Trophoblast cell (in vitro differentiated cells and primary cell): ENCODE measurements around the gene CYP27B1.

Source experiments
- DNase-seq, 2 donors: peaks; one replicate each; pipeline ENCODE4 v3.0.0-alpha.2; 2016
- H2AFZ ChIP-seq: 2 replicates; pipeline ENCODE4 v1.6.1; 2013; ENCODE audit warnings: low read length, moderate library complexity, mild to moderate bottlenecking; ENCODE audit not compliant: insufficient read depth, poor library complexity
- H2AK5ac ChIP-seq: 2 replicates; pipeline ENCODE4 v1.6.1; 2013; ENCODE audit warnings: mild to moderate bottlenecking, low read length
- H2BK120ac ChIP-seq: 2 replicates; pipeline ENCODE4 v1.6.1; 2013; ENCODE audit warnings: low read length, mild to moderate bottlenecking, moderate library complexity; ENCODE audit not compliant: insufficient read depth, poor library complexity
- H2BK12ac ChIP-seq: 2 replicates; pipeline ENCODE4 v1.6.1; 2013; ENCODE audit warnings: mild to moderate bottlenecking, low read length, moderate library complexity
- H2BK5ac ChIP-seq: 2 replicates; pipeline ENCODE4 v1.6.1; 2013; ENCODE audit warnings: low read length, low read depth, moderate library complexity, mild to moderate bottlenecking; ENCODE audit not compliant: poor library complexity
- H3K14ac ChIP-seq: 2 replicates; pipeline ENCODE4 v1.6.1; 2013; ENCODE audit warnings: mild to moderate bottlenecking, low read length
- H3K18ac ChIP-seq: 2 replicates; pipeline ENCODE4 v1.6.1; 2013; ENCODE audit warnings: mild to moderate bottlenecking, low read length
- H3K23ac ChIP-seq: 2 replicates; pipeline ENCODE4 v1.6.1; 2013; ENCODE audit warnings: low read length
- H3K27ac ChIP-seq: 2 replicates; pipeline ENCODE4 v1.5.1; 2013; ENCODE audit warnings: low read depth, mild to moderate bottlenecking, inconsistent platforms, low read length, moderate library complexity
- H3K27me3 ChIP-seq: 2 replicates; pipeline ENCODE4 v1.6.1; 2013; ENCODE audit warnings: inconsistent platforms, mild to moderate bottlenecking, low read length, moderate library complexity; ENCODE audit not compliant: insufficient read depth
- H3K36me3 ChIP-seq, 2 experiments: 1 replicate in 1 of 2; 2 replicates in 1 of 2; pipeline ENCODE4 v1.6.1; 2013; ENCODE audit warnings: low read length in 2 of 2, mild to moderate bottlenecking in 2 of 2, moderate library complexity in 1 of 2; ENCODE audit not compliant: insufficient read depth in 2 of 2, control insufficient read depth in 1 of 2
- H3K4ac ChIP-seq: 2 replicates; pipeline ENCODE4 v1.6.1; 2013; ENCODE audit warnings: low read depth, mild to moderate bottlenecking, low read length, moderate library complexity
- H3K4me1 ChIP-seq, 2 experiments: 1 replicate in 1 of 2; 2 replicates in 1 of 2; pipeline ENCODE4 v1.6.1; 2013; ENCODE audit warnings: low read length in 2 of 2, mild to moderate bottlenecking in 2 of 2, moderate library complexity in 1 of 2; ENCODE audit not compliant: insufficient read depth in 2 of 2, control insufficient read depth in 1 of 2
- H3K4me2 ChIP-seq: 2 replicates; pipeline ENCODE4 v1.6.1; 2013; ENCODE audit warnings: inconsistent platforms, mild to moderate bottlenecking, low read length, moderate library complexity
- H3K4me3 ChIP-seq: 2 replicates; pipeline ENCODE4 v1.5.1; 2013; ENCODE audit warnings: mild to moderate bottlenecking, low read depth, low read length, inconsistent platforms
- H3K79me1 ChIP-seq: one replicate; pipeline ENCODE4 v1.6.1; 2013; ENCODE audit warnings: low read length
- H3K79me2 ChIP-seq: 2 replicates; pipeline ENCODE4 v1.6.1; 2013; ENCODE audit warnings: low read length, mild to moderate bottlenecking; ENCODE audit not compliant: control insufficient read depth, insufficient read depth, poor library complexity
- H3K9ac ChIP-seq: 2 replicates; pipeline ENCODE4 v1.6.1; 2013; ENCODE audit warnings: mild to moderate bottlenecking, low read length
- H3K9me3 ChIP-seq: 2 replicates; pipeline ENCODE4 v1.6.1; 2013; ENCODE audit warnings: low read depth, mild to moderate bottlenecking, control low read depth, inconsistent platforms, low read length; ENCODE audit not compliant: insufficient read depth
- H4K12ac ChIP-seq: 2 replicates; pipeline ENCODE4 v1.6.1; 2013; ENCODE audit warnings: low read depth, mild to moderate bottlenecking, low read length, moderate library complexity
- H4K8ac ChIP-seq: 2 replicates; pipeline ENCODE4 v1.6.1; 2013; ENCODE audit warnings: low read depth, mild to moderate bottlenecking, low read length, moderate library complexity
- H4K91ac ChIP-seq: one replicate; pipeline ENCODE4 v1.6.1; 2013; ENCODE audit warnings: low read depth, mild to moderate bottlenecking, low read length, moderate library complexity
- WGBS: extraction: QIAGEN DNeasy Blood & Tissue Kit; methylation state at CpG from one replicate; pipeline ENCODE4 v1.1.7; 2013; ENCODE audit warnings: missing lambda C conversion rate; ENCODE audit not compliant: insufficient read length, insufficient coverage; ENCODE audit errors: extremely low coverage; 5-methylcytosine and 5-hydroxymethylcytosine counted together

The CYP27B1 gene

DNA sequence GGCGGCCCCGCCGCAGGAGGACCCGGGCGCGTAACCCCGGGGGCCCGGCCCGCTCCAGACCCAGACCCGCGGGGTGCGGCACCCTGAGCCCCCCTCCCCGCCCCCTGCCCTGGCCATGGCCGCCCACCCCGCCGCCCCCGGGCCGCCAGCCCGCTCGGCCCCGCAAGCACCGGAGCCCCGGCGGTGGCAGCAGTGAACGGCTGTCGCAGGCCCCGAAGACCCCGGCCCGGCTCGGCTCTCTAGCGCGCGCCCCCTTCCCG, 11.8 kb downstream of the CYP27B1 start:
- peak overlapping the region; percentile 62 for H3K4me3 ChIP-seq
- DNase-seq = no peak
- no peak overlapping the region for H4K12ac ChIP-seq
- WGBS = no CpG with 5 or more reads among the region's 34 CpGs
- H2AFZ ChIP-seq = no peak overlapping the region
- H3K9me3 ChIP-seq = peaks cover 5% of the 10 kb centered on the region
- H4K8ac ChIP-seq = no peak overlapping the region
- H3K79me1 ChIP-seq = peaks cover 3% of the 10 kb centered on the region
- H2BK5ac ChIP-seq = no peak overlapping the region
- H3K9ac ChIP-seq = no peak overlapping the region
- no peak overlapping the region for H3K4ac ChIP-seq
- no peak overlapping the region for H3K18ac ChIP-seq
- no peak overlapping the region for H3K27ac ChIP-seq
- H3K79me2 ChIP-seq = peaks cover 9% of the 10 kb centered on the region
- no peak overlapping the region for H2BK12ac ChIP-seq
- no peak overlapping the region for H2BK120ac ChIP-seq
- peak overlapping the region; percentile 86 for H3K4me2 ChIP-seq
- no peak overlapping the region for H3K14ac ChIP-seq
- peaks cover 6 to 11% of the 10 kb centered on the region in 2 experiments for H3K36me3 ChIP-seq
- no peak overlapping the region for H3K23ac ChIP-seq
- H3K4me1 ChIP-seq = peaks cover 7 to 18% of the 10 kb centered on the region in 2 experiments
- peaks cover 22% of the 10 kb centered on the region for H3K27me3 ChIP-seq
- no peak overlapping the region for H2AK5ac ChIP-seq
- H4K91ac ChIP-seq = no peak overlapping the region

DNA sequence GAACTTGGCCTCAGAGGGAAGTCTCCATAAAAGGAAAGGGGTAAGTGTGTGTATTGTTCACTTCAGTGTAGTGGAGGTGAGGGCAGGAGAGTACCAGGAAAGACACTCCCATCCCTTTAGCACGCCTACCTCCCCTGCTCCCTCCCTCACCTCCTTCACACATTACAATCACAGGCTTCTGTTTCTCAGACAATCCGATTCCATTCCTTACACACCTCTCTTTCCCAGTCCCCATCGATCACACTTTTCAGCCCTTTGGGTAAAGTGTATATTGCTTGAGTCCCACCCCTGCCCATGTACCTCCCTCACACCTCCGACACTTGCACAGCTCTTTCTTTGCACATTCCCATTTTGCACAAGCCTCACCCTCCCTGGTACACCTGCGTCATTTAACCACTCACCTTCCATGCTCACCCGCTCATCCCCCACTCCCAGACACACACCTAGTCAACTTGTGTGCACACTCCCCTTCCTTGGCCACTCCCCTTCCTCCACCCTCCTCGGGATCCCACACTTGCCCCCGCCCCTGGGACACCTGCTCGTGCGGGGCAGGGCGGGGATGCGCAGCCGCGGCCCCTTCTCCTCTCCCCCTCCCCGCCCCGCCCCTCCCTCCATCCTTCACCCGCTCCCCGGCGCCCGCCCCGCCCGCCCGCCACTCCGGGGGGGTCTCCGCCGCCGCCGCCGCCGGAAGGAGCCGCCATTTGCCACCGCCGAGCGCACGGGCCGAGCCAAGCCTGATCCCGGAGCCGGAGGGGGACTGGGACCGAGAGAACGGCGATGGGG, 12.3 kb downstream of the CYP27B1 start, which contains the start of gene MARCHF9:
Gene MARCHF9, plus strand, starts transcription at position 693 of the 783 bp plus-strand sequence. CDS start 426 bp downstream, outside the sequence.
- WGBS = no CpG with 5 or more reads among the region's 41 CpGs

DNA sequence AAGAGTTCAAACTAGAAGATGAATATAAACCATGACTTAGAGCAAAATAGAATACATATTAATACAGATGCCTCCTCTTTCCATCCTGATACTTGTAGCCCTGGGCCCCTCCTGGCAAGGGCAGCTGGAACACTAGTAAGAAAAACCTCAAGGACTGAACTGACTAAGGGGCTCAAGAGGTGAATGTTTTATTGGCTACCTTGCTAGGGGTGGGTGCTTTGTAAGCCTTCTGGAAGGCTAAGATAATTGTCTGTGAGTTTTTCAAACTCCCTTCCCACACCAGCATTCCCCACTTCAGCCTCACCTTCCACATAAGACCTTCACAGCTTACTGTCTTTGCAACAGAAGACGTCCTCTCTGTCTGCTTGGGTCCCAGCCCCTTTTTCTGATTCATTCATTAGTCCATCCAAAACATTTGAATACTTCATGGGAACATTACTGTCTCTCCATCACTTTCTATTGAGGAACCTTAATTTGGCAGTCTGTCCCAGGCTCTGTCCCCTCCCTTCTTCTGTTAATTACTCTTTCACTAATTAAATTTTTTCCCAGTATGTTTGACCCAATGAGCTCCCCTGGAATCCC, 13.0 kb downstream of the CYP27B1 start:
- no peak overlapping the region for H2AK5ac ChIP-seq
- no peak overlapping the region for H4K8ac ChIP-seq
- no peak overlapping the region for H3K9ac ChIP-seq
- no peak for DNase-seq
- H3K14ac ChIP-seq = no peak overlapping the region
- no peak overlapping the region for H2BK120ac ChIP-seq
- H3K4ac ChIP-seq = no peak overlapping the region
- H3K4me2 ChIP-seq = no peak overlapping the region
- H3K18ac ChIP-seq = no peak overlapping the region
- no peak overlapping the region for H4K91ac ChIP-seq
- H3K4me3 ChIP-seq = no peak overlapping the region
- no peak overlapping the region for H2AFZ ChIP-seq
- H3K79me1 ChIP-seq = peaks cover 3% of the 10 kb centered on the region
- H4K12ac ChIP-seq = no peak overlapping the region
- H2BK5ac ChIP-seq = no peak overlapping the region
- H3K27me3 ChIP-seq = peaks cover 22% of the 10 kb centered on the region
- H3K9me3 ChIP-seq = peaks cover 5% of the 10 kb centered on the region
- H3K4me1 ChIP-seq = peaks cover 7 to 18% of the 10 kb centered on the region in 2 experiments
- peaks cover 9% of the 10 kb centered on the region for H3K79me2 ChIP-seq
- peaks cover 10 to 16% of the 10 kb centered on the region in 2 experiments for H3K36me3 ChIP-seq
- H3K27ac ChIP-seq = no peak overlapping the region
- no peak overlapping the region for H3K23ac ChIP-seq
- H2BK12ac ChIP-seq = no peak overlapping the region
- no CpG with 5 or more reads among the region's 1 CpG for WGBS

More for the DNA sequence above, 12.3 kb downstream of the CYP27B1 start, which contains the start of gene MARCHF9:
- DNase-seq = peak in 1 of 2 donors; percentile 48
- Histone ChIP-seq H3K27ac (no peak within 1 kb of the TSS), H3K79me1 (peaks cover 3% of the 10 kb centered on the region), H3K79me2 (peaks cover 9% of the 10 kb centered on the region), H4K8ac (no peak within 1 kb of the TSS), H3K4ac (no peak within 1 kb of the TSS), H3K4me3 (peak within 1 kb of the TSS; percentile 66), H4K12ac (no peak within 1 kb of the TSS), H3K4me1 (peaks cover 7 to 18% of the 10 kb centered on the region in 2 experiments), H3K9ac (no peak within 1 kb of the TSS), H2BK120ac (no peak within 1 kb of the TSS), H3K23ac (peak within 1 kb of the TSS; percentile 11), H3K14ac (no peak within 1 kb of the TSS), H4K91ac (no peak within 1 kb of the TSS), H2BK5ac (no peak within 1 kb of the TSS), H2AK5ac (no peak within 1 kb of the TSS), H3K27me3 (peaks cover 22% of the 10 kb centered on the region), H3K4me2 (peak within 1 kb of the TSS; percentile 86), H2AFZ (peak within 1 kb of the TSS; percentile 66), H3K36me3 (peaks cover 6 to 11% of the 10 kb centered on the region in 2 experiments), H3K9me3 (peaks cover 5% of the 10 kb centered on the region), H2BK12ac (no peak within 1 kb of the TSS), H3K18ac (no peak within 1 kb of the TSS)

DNA sequence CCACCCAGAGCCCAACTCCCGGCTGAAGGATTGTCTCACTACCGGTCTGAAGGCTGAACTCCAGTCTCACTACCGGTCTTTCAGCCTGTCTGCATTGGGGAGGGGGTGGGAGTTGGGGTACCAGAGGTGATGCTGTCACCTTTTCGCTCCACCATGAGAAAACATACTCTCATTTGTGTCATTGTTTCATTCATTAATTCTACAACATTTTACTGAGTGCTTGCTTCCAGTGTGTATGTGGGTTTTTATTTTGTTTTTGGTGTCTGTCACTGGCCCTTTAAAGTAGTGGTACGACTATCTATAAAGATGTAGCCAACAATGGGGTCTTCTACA, 14.2 kb downstream of the CYP27B1 start:
- no peak overlapping the region for H4K12ac ChIP-seq
- no peak overlapping the region for H2BK5ac ChIP-seq
- peaks cover 9% of the 10 kb centered on the region for H3K79me2 ChIP-seq
- H3K18ac ChIP-seq = no peak overlapping the region
- no peak overlapping the region for H2AFZ ChIP-seq
- H2BK120ac ChIP-seq = no peak overlapping the region
- H3K14ac ChIP-seq = no peak overlapping the region
- H2AK5ac ChIP-seq = no peak overlapping the region
- H3K27me3 ChIP-seq = peaks cover 22% of the 10 kb centered on the region
- peaks cover 7 to 18% of the 10 kb centered on the region in 2 experiments for H3K4me1 ChIP-seq
- peaks cover 16 to 25% of the 10 kb centered on the region in 2 experiments for H3K36me3 ChIP-seq
- no peak overlapping the region for H4K91ac ChIP-seq
- H3K79me1 ChIP-seq = peaks cover 3% of the 10 kb centered on the region
- H3K9me3 ChIP-seq = peaks cover 5% of the 10 kb centered on the region
- H2BK12ac ChIP-seq = no peak overlapping the region
- H3K9ac ChIP-seq = no peak overlapping the region
- no peak overlapping the region for H3K4me3 ChIP-seq
- H3K23ac ChIP-seq = no peak overlapping the region
- peak overlapping the region; percentile 15 for H4K8ac ChIP-seq
- H3K4me2 ChIP-seq = peak overlapping the region; percentile 46
- WGBS = no CpG with 5 or more reads among the region's 5 CpGs
- H3K27ac ChIP-seq = no peak overlapping the region
- no peak for DNase-seq
- no peak overlapping the region for H3K4ac ChIP-seq
